Hematopoietic multipotent progenitor cell treated with erythropoietin and hydrocortisone succinate and interleukin-3 and kit ligand, for 6 days (in vitro differentiated cells): ENCODE measurements around the gene TIMM17B.

Experiments used
- DNase-seq: peaks from one replicate; pipeline ENCODE4 v3.0.0-alpha.2; 2015

Gene TIMM17B

DNA sequence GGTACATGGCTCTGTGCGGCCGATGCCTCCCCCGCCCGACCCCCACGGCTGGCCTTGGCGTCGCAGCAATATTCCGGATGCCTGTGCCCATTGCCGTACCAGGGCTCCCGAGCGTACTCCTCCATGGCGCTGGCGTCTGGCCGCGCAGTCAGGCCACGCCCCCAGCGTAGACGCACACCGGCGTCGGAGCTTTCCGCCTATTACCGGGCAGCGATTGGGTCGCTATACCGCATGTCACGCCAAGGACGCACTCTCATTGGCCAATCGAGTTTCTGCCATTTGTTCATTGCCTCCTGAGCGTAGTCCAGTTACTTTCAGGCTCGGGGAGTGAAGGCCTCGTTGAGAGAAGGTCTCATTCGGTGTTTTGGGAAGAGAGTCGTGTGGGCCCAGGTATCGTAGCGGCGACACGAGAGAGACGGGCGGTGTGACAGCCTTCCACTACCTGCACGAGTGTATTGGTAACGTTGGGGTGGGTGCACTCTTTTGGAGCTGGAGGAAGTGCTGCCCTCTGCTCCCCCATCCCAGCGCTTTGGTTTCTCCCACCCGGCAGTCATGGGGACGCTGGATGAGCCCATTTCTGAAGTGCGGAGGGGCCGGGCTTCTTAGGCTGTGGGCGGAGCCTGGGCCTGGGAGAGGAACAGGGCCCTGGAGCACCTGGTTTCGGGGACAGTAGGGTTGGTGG, at the start of gene TIMM17B, which contains the start of gene PQBP1:
Gene TIMM17B, minus strand, starts transcription at position 144 of the 682 bp plus-strand sequence. Its CDS starts 19 bp downstream, at position 125.
Gene PQBP1, plus strand, starts transcription at position 306 of the 682 bp plus-strand sequence. CDS start 580 bp downstream, outside the sequence.
- DNase-seq = peak; percentile 96

DNA sequence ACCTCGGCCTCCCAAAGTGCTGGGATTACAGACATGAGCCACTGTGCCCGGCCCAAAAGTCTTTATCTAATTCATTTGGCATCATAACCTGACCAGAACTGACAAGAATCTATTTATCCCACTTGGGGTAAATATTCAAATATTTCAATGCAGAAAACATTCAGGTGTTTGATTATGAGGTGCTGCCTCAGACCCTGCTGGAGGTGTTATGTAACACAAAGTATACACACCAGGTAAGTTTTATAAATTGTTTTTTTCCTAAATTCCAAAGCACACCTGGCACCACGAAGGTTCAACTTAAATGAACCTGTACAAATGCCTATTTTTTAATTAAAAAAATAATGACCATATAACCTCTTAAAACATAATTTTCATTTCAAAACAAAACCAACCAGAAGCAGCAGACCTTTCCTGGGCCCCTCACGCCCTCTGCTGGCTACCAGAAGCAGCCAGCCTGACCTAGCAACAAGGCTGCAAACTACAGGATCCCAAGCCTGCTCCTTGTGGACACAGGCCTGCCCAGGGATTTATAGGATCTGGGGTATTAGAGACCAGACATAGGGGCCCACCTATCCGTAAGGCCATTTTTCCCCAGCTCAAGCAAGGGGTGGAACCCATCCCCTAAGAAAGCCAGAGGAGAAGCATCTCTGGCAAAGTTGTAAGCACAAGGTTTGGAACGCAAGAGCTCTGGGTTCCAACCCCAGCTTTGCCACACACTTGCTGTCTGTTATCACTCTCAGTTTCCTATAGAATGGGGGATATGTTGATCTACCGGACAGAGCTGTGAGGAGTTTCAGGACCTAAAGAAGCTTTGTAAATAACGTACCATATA, 48.2 kb upstream of the TIMM17B start:
- DNase-seq = peak; percentile 76

DNA sequence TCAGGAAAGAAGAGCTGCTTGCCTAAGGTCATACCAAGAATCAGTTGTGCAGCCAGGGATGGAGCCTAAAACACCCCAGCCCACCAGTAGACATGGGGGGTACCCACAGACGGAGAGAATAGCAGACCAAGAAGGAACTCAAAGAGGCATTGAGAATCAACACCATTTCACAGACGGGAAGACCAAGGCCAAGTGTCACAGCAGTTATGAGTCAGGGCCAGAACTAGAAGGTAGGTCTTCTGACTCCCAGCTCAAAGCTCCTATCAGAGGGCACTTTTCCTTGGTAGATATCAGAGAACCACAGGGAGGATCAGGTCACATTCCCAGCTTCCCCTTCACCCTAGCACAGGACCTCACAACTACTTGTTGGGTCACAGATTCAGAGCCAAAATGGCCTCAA, 45.3 kb upstream of the TIMM17B start:
- no peak for DNase-seq

DNA sequence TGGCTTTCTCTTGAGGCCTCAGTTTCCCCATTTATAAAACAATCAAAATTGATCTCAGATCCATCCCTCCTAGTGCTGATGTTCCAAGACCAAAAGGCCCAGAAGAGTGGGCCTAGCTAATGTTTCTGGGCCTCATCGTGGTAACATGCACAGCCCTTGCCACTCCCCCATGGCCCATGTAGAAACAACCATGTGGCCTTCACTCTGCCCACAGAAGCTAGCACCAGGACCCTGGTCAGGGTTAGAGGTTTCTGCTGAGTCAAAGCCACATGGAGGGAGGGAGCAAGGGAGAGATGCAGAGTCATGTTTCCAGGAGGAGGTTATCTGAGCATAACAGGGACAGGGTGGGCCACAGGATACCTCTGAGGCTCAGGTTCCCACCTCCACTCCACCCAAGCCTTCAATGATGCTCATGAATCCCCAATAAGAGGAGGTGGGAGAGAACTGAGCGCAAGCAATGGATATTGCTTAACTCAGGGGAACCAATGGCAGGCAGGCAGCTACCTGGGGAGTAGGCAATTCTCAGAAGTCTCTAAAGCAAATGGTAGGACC, 42.9 kb upstream of the TIMM17B start:
- peak; percentile 90 for DNase-seq

DNA sequence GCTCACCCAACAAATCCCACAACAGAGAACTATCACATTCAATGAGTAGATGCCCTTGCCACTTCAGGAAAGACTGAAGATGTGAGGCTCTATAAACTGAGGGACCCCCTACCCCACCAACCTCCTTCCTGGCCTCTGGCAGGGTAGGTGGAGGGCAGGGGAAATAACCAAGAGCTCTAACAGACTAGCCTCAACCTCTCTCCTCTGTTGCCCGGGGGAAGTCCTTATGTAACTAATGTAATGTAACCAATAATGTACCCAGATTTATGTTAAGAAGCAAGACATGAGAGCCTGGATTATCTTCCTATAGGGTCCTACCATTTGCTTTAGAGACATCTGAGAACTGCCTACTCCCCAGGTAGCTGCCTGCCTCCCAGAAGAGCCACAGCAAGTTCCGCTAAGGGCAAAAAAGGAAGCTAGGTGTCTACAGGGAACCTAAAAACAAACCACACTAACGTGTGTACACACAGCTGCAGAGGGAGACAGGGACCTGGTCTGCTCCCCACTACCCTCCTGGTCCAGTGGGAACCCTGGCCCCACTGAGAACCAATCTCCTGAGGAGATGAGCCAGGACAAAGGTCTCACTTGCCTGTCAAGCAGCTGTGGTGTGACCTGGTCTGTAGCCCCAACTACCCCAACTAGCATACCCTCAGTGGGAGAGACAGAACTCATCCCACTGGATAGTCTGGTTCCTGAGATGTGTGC, 42.1 kb upstream of the TIMM17B start:
- no peak for DNase-seq

DNA sequence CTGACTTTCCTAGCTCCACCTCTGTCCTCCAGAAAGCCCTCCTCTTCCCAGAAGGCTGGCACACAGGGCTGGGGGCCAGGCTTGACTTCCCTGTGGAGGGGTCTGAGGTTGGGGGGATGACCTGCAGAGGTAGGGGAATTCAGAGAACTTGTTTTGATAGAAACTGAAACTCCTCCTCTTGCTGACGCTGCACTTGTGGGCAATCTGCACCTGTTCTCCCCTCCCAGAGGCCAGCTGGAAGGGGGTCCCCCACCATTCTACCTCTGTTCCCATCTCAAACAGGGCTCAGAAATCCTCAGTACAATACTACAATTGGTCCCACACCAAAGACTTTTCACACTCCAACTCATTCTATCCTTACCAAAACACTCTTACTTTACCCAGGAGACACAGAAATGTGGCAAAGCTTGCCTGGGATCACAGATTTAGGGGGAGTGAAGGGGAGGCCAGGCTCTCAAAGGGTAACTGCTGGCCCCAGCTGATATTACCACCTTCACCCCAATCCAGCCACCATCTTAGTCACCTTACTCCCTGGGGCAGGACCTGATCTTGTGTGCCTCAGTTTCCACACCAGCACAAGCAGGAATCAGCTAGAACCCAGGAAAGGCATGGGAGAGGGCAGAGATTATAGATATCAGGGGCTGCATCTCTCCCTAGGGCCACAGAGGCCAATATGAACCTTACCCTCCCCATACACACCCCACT, 41.3 kb upstream of the TIMM17B start:
- DNase-seq = no peak

DNA sequence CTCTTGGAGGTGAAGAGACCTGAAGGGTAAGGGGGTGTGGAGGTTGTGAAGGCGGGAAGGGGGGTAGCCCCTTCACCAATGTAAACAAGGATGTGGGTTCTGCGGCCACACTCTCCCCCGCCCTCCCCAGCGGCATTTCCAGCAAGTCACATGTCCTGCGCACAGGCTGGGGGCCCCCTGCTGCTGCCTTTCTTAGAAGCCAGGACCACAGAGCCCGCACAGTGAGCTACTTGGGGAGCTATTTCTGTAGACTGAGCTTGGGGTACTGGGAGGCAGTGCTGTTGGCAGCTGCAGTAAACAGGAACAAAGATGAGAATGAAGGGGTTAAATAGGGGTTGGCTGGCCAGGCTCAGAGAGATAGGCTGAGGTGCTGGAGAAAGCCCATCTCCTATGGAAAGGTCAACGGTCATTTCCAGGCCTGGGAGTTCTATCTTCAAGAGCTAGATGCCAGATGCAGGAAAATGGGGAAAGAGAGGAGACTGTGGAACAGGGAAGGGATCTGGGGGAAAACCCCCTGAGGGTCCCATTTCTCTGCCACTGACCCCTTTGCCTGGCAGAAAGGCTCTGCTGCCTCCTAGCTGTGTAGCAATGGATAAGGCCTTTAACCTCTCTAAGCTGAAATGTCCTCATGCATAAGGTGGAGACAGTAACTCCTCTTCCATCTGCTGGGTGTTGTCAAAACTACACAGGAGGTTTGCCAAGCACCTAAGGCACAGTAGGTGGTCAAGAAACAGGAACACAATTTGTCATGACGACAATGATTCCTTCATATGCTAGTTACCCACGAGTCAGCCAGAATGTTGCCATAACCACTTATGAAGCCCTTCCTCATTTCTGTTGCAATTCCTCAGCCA, 39.7 kb upstream of the TIMM17B start:
- peak; percentile 85 for DNase-seq

DNA sequence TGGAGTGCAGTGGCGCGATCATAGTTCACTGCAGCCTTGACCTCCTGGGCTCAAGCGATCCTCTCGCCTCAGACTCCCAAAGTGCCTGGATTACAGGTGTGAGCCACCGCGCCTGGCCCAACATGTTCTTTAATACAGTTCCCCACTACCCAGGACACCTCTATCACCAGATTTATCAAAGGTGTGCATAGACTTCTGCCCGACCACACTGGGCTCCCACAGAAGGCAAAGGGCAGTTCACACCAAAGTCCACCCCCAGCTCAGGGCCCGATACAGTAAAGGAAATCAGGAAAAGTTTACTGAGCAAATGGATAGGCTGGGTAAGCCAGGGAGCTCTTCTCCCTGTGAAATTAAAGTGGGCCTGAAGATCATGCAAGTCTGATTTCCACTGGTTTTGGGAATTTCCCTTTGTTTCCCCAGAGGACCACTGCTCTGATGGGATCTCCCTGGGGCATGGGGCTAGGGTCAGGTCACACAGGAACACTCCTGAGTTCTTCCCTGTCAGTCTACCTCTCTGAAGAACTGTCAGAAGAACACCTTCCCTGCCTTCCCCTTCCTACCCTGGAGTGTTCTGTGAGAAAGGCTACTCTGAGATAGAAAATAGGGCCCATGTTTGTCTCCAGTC, 39.0 kb upstream of the TIMM17B start:
- no peak for DNase-seq

DNA sequence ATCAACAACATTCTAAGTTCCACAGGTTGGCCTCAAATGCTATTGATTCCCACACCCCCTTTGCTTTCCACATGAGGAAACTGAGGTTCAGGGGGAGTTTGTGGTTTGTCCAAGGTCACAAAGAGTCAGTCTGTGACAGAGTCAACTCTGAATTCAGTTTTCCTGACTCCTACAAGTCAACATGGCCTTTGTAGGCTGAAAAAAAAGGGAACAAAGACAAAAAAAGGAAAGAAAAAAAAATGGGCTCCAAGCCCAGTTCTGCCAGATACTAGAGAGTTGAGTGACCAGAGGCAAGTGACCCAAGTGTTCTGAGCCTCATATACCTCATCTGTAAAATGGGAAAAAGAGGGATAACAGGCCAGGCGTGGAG, 37.7 kb upstream of the TIMM17B start:
- no peak for DNase-seq

DNA sequence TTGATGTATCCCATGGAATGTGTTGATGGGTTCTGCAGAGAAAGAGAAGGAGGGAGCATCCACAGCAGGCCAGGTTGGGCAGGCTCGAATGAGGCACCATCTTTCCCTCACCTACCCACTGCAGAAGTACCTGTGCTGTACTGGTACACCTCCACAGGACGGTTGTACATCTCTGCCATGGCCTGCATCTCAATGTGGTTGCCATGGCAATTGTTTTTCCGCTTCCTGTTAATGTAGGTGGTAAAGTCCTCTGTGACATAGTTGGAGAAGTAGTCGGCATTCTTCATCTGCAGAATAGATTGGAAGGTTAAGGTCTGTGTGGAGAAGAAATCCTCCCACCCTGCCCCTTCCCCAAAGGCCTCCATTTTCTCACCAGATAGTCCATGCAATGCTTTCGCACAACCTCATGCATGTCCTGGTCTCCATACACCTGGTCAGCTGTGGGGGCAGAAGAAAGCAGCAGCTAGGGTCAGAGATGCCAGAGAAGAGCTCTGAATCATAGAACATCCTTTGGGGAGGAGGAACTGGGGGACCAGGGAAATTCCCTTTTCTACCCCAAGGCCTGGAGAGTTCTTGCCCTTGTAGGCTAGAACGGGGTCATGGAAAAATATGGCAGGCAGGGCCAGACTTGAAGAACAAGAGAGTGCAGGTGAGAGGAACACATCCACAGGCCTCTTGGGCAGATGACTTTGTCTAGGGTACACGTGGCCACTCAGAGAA, 37.2 kb upstream of the TIMM17B start:
- no peak for DNase-seq

DNA sequence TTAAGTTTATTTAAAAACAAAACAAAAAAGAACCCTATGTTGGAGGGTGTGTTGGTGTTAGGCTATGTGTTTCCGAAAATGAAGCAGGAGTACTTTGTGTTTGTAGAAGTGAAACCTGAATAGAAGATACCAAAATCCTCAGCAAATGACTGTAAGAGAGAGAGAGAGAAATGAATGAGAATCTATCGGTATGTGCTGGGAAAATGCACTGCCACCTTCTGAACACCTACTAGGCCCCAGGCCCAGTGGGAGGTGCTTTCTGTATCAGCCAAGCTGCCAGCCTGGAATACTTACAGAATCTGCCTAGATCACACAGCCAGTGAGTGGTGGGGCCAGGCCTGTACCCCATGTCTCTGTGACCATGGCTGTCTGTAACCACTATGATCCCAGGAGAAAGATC, 36.2 kb upstream of the TIMM17B start:
- DNase-seq = no peak

DNA sequence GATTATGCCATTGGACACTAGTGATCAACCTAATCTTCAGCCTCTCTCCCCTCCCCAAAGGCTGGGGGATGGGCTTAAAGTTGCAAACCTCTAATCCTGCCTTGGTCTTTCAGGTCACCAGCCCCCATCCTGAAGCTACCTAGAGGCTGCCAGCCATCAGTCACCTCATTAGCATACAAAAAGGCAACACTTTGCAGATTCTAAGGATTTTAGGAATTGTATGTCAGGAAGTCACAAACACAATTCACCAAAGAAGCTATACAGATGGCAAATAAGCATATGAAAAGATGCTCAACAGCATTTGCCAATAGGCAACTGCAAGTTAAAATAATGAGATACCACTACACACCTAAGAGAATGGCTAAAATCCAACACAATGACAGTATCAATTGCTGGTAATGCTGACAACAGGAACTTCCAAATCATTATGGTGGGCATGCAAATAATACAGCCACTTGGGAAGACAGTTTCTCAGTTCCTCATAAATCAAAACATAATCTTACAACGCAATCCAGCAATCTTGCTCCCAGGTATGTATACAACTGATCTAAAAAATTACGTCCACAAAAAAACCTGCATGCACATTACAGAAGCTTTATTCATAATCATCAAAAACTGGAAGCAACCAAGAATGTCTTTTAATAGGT, 30.3 kb upstream of the TIMM17B start:
- DNase-seq = no peak

DNA sequence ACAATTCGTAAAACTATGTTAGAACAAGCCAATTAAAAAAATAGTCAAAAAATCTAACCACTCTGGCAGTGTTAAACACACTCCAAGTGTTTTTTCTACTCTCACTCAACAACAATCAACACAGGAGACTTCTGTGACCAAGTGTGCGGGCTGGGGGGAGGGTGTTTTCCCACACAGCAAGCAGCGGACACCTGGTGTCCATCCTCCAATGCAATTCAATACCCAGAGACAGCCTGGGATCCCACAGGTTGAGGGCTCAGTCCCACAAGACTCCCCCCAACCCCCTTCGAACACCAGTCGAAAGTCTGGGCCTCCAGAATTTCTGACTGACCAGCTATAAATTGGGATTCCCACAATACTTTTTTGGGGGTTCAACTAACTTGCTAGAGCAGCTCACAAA, 29.6 kb upstream of the TIMM17B start:
- DNase-seq = no peak

DNA sequence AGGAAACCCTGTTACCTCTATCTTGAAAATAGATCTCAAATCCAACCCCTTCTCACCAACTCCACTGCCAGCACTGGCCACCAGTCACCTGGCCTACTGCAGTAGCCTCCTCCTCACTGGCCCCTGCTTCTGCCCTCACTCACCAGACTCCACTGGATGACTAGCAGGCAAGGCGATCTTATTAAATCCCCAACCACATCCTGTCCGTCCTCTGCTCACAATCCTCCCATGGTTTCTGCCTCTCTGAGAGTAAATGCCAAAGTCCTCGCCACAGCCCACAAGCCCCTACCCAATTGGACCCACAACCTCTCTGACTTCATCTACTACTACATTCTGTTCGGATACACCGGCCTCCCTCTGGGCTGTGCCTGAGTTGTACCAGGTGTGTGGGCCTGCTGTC, 26.7 kb upstream of the TIMM17B start:
- no peak for DNase-seq

DNA sequence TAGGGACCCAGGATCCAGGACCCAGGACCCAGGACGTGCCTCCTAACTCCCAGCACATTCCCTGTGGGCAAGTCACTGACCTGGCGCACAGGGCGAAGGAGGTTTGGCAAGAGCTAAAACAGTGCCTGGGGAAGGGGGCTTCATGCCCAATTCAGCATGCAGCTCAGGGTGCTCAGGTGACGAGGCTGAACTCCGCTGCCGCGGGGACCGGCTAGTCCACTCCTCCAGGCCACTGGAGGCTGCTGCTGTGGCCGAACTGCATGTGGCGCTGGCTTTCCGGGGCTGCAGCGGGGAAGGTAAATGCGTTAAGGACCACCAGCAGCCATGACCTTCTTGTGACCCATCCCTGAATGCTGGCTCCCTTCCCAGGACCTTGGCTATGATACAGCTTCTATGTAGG, 26.2 kb upstream of the TIMM17B start:
- DNase-seq = no peak

DNA sequence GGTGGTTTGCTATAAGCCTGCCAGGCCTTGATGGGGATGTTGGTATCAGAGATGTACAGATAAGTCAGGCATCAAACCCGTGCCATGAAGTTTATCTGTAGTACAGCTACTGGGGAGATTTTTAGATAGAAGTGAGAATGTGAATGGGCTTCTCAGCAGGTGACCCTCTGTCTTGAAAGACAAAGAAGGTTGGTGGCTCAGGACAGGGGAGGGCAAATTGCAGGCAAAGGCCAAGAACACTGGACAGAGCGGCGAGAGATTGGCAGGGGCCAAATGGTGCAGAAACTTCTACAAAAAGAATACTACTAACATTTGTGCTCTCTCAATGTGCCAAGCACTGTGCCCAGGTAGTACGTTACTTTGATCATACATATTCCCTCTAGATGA, 23.1 kb upstream of the TIMM17B start:
- DNase-seq = no peak

DNA sequence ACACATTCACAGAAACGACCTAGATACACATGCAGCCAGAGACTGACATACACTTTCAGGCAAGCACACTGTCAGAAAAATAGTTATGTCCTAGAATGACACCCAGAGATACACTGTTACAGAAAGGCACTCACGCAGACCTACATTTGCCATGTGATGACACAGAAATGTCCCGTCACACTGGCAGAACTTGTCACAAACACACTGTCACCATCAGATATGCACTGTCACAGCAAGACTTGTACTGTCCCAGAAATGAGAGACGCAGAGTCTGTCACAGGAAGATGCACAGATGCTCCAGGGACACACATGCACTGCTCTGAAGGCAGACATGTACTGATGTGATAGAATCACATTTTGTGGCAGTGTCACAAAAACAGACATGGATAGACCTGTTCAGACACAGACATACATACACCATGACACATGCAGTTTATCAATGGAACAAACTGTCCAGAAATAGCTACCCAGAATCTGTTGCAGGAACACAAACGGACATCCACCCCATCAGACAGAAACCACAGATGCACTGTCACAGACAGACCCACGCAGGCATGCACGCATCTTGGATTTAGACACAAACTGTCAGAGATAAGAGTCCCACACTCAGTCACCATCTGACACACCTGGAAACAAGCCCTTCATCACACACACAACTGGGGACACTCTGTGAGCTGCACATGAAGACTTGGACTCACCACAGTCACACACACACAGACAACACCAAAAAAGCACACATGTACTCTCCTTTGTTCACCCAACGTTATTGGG, 22.6 kb upstream of the TIMM17B start:
- peak; percentile 58 for DNase-seq

DNA sequence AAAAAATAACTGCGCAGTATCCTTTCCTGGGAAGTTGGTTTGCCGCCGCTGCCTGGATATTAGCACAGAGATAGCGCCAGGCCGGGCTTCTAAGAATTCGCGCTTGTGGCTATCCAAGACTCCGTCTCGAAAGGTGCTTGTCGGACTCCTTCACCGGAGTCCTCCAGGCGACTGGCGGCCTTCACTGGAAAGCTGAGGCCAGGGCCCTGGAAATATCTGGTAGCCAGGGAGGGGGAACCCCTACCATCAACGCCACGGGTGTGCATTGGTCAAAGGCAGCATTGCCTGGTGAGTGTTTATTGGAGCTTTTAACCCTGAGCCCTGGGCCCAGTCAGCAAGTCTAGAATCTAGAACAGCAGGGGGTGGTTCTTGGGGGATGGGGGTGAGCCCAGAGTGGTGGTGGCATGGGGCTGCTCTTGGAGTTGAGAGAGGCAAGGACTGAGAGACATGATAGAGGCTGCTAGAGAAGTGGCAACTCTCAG, 21.8 kb upstream of the TIMM17B start:
- no peak for DNase-seq
